Ramos (cell line): Measurements from ENCODE around the gene TRIM26.

Experiments used
- in situ Hi-C: fragments of 300-500 bp; cut with MboI; formaldehyde crosslinking; loops from one replicate; pipeline ENCODE4 v1.14.3; 2022; ENCODE audit warnings: low sequenced_read_pairs; ENCODE audit not compliant: unreplicated experiment

TRIM26 gene

GRCh38 chr6:30211306-30211705, 1.9 kb downstream of the TRIM26 start:
- in situ Hi-C loops: no loop called here

GRCh38 chr6:30207619-30208295, 5.4 kb downstream of the TRIM26 start:
- in situ Hi-C loops: no loop called here

- in situ Hi-C loops: no loop called here
Measured at GRCh38 chr6:30206799-30207618, 6.2 kb downstream of the TRIM26 start.

GRCh38 chr6:30206152-30206551, 7.1 kb downstream of the TRIM26 start:
- in situ Hi-C loops: no loop called here

- in situ Hi-C loops: no loop called here
Measured at GRCh38 chr6:30204116-30204515, 9.1 kb downstream of the TRIM26 start.

- in situ Hi-C loops: no loop called here
Measured at GRCh38 chr6:30202366-30202765, 10.8 kb downstream of the TRIM26 start.

GRCh38 chr6:30200551-30201281, 12.5 kb downstream of the TRIM26 start:
- in situ Hi-C loops: no loop called here

- in situ Hi-C loops: no loop called here
Measured at GRCh38 chr6:30198166-30199084, 14.8 kb downstream of the TRIM26 start.

- in situ Hi-C loops: no loop called here
Measured at GRCh38 chr6:30196376-30196775, 16.8 kb downstream of the TRIM26 start.

- in situ Hi-C loops: no loop called here
Measured at GRCh38 chr6:30195951-30196350, 17.3 kb downstream of the TRIM26 start.

- in situ Hi-C loops: no loop called here
Measured at GRCh38 chr6:30194797-30195690, 18.2 kb downstream of the TRIM26 start.

- in situ Hi-C loops: no loop called here
Measured at GRCh38 chr6:30192076-30192475, 21.1 kb downstream of the TRIM26 start.

- in situ Hi-C loops: no loop called here
Measured at GRCh38 chr6:30188541-30188940, 24.7 kb downstream of the TRIM26 start.

- in situ Hi-C loops: no loop called here
Measured at GRCh38 chr6:30185846-30186484, 27.2 kb downstream of the TRIM26 start.

- in situ Hi-C loops: no loop called here
Measured at GRCh38 chr6:30184417-30185031, 28.7 kb downstream of the TRIM26 start.

GRCh38 chr6:30180145-30180544, 33.1 kb downstream of the TRIM26 start:
- in situ Hi-C loops: no loop called here

- in situ Hi-C loops: no loop called here
Measured at GRCh38 chr6:30178837-30179236, 34.4 kb downstream of the TRIM26 start.

- in situ Hi-C loops: no loop called here
Measured at GRCh38 chr6:30175765-30176164, 37.4 kb downstream of the TRIM26 start.
